GM12878 (cell line): ENCODE measurements around the gene SBNO1. TPM values are rescaled to one million over a fixed set of nuclear protein-coding genes. Genes with fewer than 3 reads are reported as not detected.

ENCODE experiments used
- ATAC-seq: fragments of 200-7000 bp; cut with Tn5 transposase; 3 replicates; pipeline ENCODE4 v1.9.1; 2020; ENCODE audit warnings: mild to moderate bottlenecking, moderate library complexity
- BruUV-seq: library from RNA; stranded (reverse); fragments of 400-500 nt; replicated peaks from 2 replicates; lab custom pipeline; 2021; lab: Mats Ljungman, UMichigan
- CTCF ChIA-PET: fragments of 300-600 bp; sonication (Branson Sonifier 250); formaldehyde crosslinking; extraction: SDS; loops from one replicate; lab custom pipeline; 2021; ENCODE audit warnings: inconsistent platforms; lab: Yijun Ruan, JAX
- POLR2A ChIA-PET: fragments of 350-600 bp; formaldehyde crosslinking; extraction: SDS; loops from one replicate; lab custom pipeline; 2021; ENCODE audit warnings: inconsistent platforms; lab: Charles Lee
- RAD21 ChIA-PET: fragments of 300-600 bp; sonication (Branson Sonifier 250); formaldehyde crosslinking; loops from one replicate; lab custom pipeline; 2023; ENCODE audit warnings: antibody characterized with exemption; ENCODE audit not compliant: unreplicated experiment; lab: Charles Lee
- SMC1A ChIA-PET: fragments of 300-600 bp; sonication (Branson Sonifier 250); formaldehyde crosslinking; loops from one replicate; lab custom pipeline; 2023; ENCODE audit not compliant: unreplicated experiment, uncharacterized antibody; lab: Charles Lee
- DNase-seq: peaks from one replicate; pipeline ENCODE4 v3.0.0-alpha.2; 2011; ENCODE audit warnings: low read depth, low spot score
- FAIRE-seq: peaks from 3 replicates; lab custom pipeline; 2011; peaks lifted over from hg19 to GRCh38; lab: Jason Lieb, UNC
- H2AFZ ChIP-seq: 2 replicates; pipeline ENCODE4 v1.6.0; 2011; ENCODE audit warnings: low read depth, low read length, control low read depth; ENCODE audit not compliant: control insufficient read depth
- H3K27ac ChIP-seq: 2 replicates; pipeline ENCODE4 v1.5.1; 2011; ENCODE audit warnings: control low read depth; ENCODE audit not compliant: control insufficient read depth, insufficient read depth
- H3K27me3 ChIP-seq, 2 experiments: replicated peaks in 1 of 2; 2 replicates each; pipeline versions ENCODE4 v1.6.0 to v1.6.1; 2011; ENCODE audit warnings: low read length in 1 of 2; ENCODE audit not compliant: control insufficient read depth in 2 of 2, insufficient read depth in 2 of 2
- H3K36me3 ChIP-seq, 2 experiments: 2 replicates each; pipeline ENCODE4 v1.5.1; 2011; ENCODE audit warnings: low read length in 1 of 2; ENCODE audit not compliant: control insufficient read depth in 2 of 2, insufficient read depth in 2 of 2
- H3K4me1 ChIP-seq: 2 replicates; pipeline ENCODE4 v1.6.1; 2011; ENCODE audit warnings: mild to moderate bottlenecking, low read length, moderate library complexity, mixed read lengths; ENCODE audit not compliant: control insufficient read depth, insufficient read depth
- H3K4me2 ChIP-seq: 2 replicates; pipeline ENCODE4 v1.6.0; 2011; ENCODE audit warnings: control low read depth; ENCODE audit not compliant: control insufficient read depth, insufficient read depth
- H3K4me3 ChIP-seq: fragments of 200-600 bp; sonication (generic); 2 replicates; pipeline ENCODE4 v1.5.1; 2016
- H3K79me2 ChIP-seq: 2 replicates; pipeline ENCODE4 v1.6.0; 2011; ENCODE audit warnings: low read length; ENCODE audit not compliant: control insufficient read depth, insufficient read depth
- H3K9ac ChIP-seq: 2 replicates; pipeline ENCODE4 v1.8.0; 2011; ENCODE audit warnings: low read length, control low read depth, mixed read lengths; ENCODE audit not compliant: control insufficient read depth, insufficient read depth
- H3K9me3 ChIP-seq: replicated peaks from 3 replicates; pipeline ENCODE4 v1.5.1; 2011; ENCODE audit warnings: mild to moderate bottlenecking, low read length; ENCODE audit not compliant: control insufficient read depth, insufficient read depth
- H4K20me1 ChIP-seq: 2 replicates; pipeline ENCODE4 v1.6.0; 2011; ENCODE audit not compliant: control insufficient read depth, insufficient read depth
- CBFB ChIP-seq: IDR thresholded peaks from 2 replicates; pipeline ENCODE4 v1.6.1; 2016; ENCODE audit warnings: antibody characterized with exemption, low read depth
- FOS ChIP-seq: IDR thresholded peaks from 3 replicates; pipeline ENCODE4 v1.6.1; 2011; ENCODE audit warnings: borderline replicate concordance; ENCODE audit not compliant: insufficient read length; ENCODE audit errors: extremely low read depth
- HDAC6 ChIP-seq: fragments of 200-600 bp; sonication (generic); IDR thresholded peaks from one replicate; pipeline ENCODE4 v1.8.0; 2017; ENCODE audit warnings: antibody characterized with exemption; ENCODE audit not compliant: unreplicated experiment
- JUNB ChIP-seq: IDR thresholded peaks from 2 replicates; pipeline ENCODE4 v1.6.1; 2016; ENCODE audit warnings: antibody characterized with exemption, mild to moderate bottlenecking
- KLF5 ChIP-seq: fragments of 450-650 bp; IDR thresholded peaks from 2 replicates; pipeline ENCODE4 v1.6.1; 2014; ENCODE audit warnings: mild to moderate bottlenecking; ENCODE audit not compliant: partially characterized antibody
- MXI1 ChIP-seq: fragments of 150-350 bp; IDR thresholded peaks from 2 replicates; pipeline ENCODE4 v1.6.1; 2011; ENCODE audit warnings: low read depth, mild to moderate bottlenecking, inconsistent platforms, low read length, improper control_type of control experiment
- NR2C1 ChIP-seq: fragments of 450-650 bp; IDR thresholded peaks from 2 replicates; pipeline ENCODE4 v1.6.1; 2017; ENCODE audit warnings: antibody characterized with exemption, mild to moderate bottlenecking, moderate library complexity
- NRF1 ChIP-seq: conservative IDR thresholded peaks from 2 replicates; pipeline ENCODE4 v1.6.1; 2011; ENCODE audit warnings: mild to moderate bottlenecking, low read depth, low read length, improper control_type of control experiment
- POLR2AphosphoS5 ChIP-seq: IDR thresholded peaks from 2 replicates; pipeline ENCODE4 v1.6.1; 2011; ENCODE audit warnings: mild to moderate bottlenecking, low read length, inconsistent platforms
- SREBF2 ChIP-seq: IDR thresholded peaks from 2 replicates; pipeline ENCODE4 v1.6.1; 2012; ENCODE audit warnings: mild to moderate bottlenecking, low read length
- SUZ12 ChIP-seq: fragments of 200-600 bp; sonication (generic); IDR thresholded peaks from one replicate; pipeline ENCODE4 v1.6.1; 2018; ENCODE audit warnings: antibody characterized with exemption, mild to moderate bottlenecking; ENCODE audit not compliant: unreplicated experiment
- TARDBP ChIP-seq: IDR thresholded peaks from 2 replicates; pipeline ENCODE4 v1.6.1; 2016; ENCODE audit warnings: borderline replicate concordance
- TCF3 ChIP-seq: IDR thresholded peaks from 2 replicates; pipeline ENCODE4 v1.6.1; 2012; ENCODE audit warnings: low read depth, mild to moderate bottlenecking, low read length, borderline replicate concordance; ENCODE audit not compliant: insufficient read depth
- ZNF274 ChIP-seq: IDR thresholded peaks from one replicate; pipeline ENCODE4 v1.8.0; 2011; ENCODE audit not compliant: insufficient read length, insufficient read depth
- WGBS: methylation state at CpG from one replicate; pipeline ENCODE4 v1.1.6; 2016; ENCODE audit warnings: low lambda C conversion rate; ENCODE audit not compliant: insufficient replicate concordance, insufficient coverage; ENCODE audit errors: missing lambda C conversion rate; 5-methylcytosine and 5-hydroxymethylcytosine counted together
- in situ Hi-C: fragments of 300-500 bp; cut with MboI; formaldehyde crosslinking; loops from 9 replicates; pipeline ENCODE4 v1.14.3; 2018; ENCODE audit warnings: mixed read lengths
- intact Hi-C: fragments of 100-400 bp; cut with micrococcal nuclease; formaldehyde crosslinking; loops from one replicate; pipeline ENCODE4 v1.14.2; 2022; ENCODE audit not compliant: unreplicated experiment
- polyA plus RNA-seq, 11 experiments: library from polyadenylated mRNA; depleted of rRNA in 4 of 11; unstranded in 6 of 11; stranded (reverse) in 5 of 11; fragments of >200 nt; fragmentation: Nextera tagmentation in 4 of 11; fragmentation: Illumina TruSeq in 1 of 11; extraction: Ambion mirVana in 4 of 11; extraction: Trizol in 1 of 11; gene quantifications; 1 replicate in 1 of 11; 2 replicates in 10 of 11; pipeline versions ENCODE4 v1.2.1 to v1.2.3, GENCODE V29; 2011 to 2016; ENCODE audit warnings: inconsistent platforms in 2 of 11, missing spikeins in 2 of 11, low read depth in 1 of 11
- total RNA-seq, 4 experiments: library from RNA; depleted of rRNA in 3 of 4; stranded (reverse); fragments of >200 nt in 3 of 4; fragmentation: Illumina TruSeq in 1 of 4; extraction: Trizol in 1 of 4; gene quantifications; 2 replicates each; pipeline versions ENCODE4 v1.2.1 to v1.2.3, GENCODE V29; 2013 to 2021
- TF ChIP-seq, protein P1 (sequence below): IDR thresholded peaks from 2 replicates; pipeline ENCODE4 v1.6.1; 2012; ENCODE audit warnings: low read length, inconsistent platforms
- TF ChIP-seq, protein P2 (sequence below): IDR thresholded peaks from 2 replicates; pipeline ENCODE4 v1.6.1; 2012; ENCODE audit warnings: low read depth, low read length, improper control_type of control experiment
- TF ChIP-seq, protein P3 (sequence below): fragments of 450-650 bp; formaldehyde crosslinking; IDR thresholded peaks from 2 replicates; pipeline ENCODE4 v1.4.0; 2020; ENCODE audit warnings: mild to moderate bottlenecking, moderate library complexity

The SBNO1 gene
- total and polyA plus RNA-seq, 10 of the 15 experiments (the other 5 are each of a cell fraction or from before 2014, with no cell fraction given): 7.5 to 39.7 (median 20.9) TPM

DNA sequence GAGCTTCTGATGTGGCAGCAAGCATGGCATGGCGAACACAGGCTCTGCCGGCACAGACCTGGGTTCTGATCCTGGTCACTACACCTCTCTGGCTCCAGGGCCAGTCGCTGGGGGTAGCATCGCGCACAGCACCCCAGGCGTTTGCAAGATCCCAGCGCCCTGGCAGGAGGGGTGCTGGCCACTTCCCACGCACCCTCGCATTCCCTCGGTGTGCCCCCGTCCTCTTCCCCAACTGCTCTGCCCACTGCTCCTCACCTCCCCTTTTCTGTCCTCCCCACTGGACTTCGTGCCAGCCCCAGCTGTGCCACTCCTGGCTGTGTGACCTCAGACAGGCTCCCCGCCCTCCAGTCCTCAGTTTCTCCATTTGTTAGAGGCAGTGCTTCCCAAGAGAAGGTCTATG, 95.8 kb downstream of the SBNO1 start:
- no peaks in the 10 kb centered on the region; a peak in 1 of 4 replicates for H3K36me3 ChIP-seq
- H3K27ac ChIP-seq: 0 out of 2 replicates have a peak overlapping the region, but pooled peaks have one; percentile 50
- ChIA-PET CTCF (interaction anchor here (1.3 to 2.1 kb wide), 3 partner anchors 17 to 314 kb away, joined by 4 to 9 read pairs (median 8); no protein-coding TSS in a partner anchor), RAD21 (no interaction called here), POLR2A (interaction anchor here (0.8 to 1.8 kb wide), 2 partner anchors 305 to 353 kb away, joined by 5 read pairs; no protein-coding TSS in a partner anchor), SMC1A (interaction anchor here (0.7 kb wide), 1 partner anchor 200 kb away, joined by 3 read pairs; no protein-coding TSS in a partner anchor)
- DNase-seq (no peak), FAIRE-seq (peak; percentile 18), ATAC-seq (no peak)
- H3K4me1 ChIP-seq: peaks cover 17% of the 10 kb centered on the region
- H4K20me1 ChIP-seq: no peaks in the 10 kb centered on the region
- H3K4me2 ChIP-seq: peak overlapping the region; percentile 84
- no peaks in the 10 kb centered on the region for H3K9me3 ChIP-seq
- intact Hi-C loops: no loop called here
- H3K27me3 ChIP-seq: no peaks in the 10 kb centered on the region
- H3K79me2 ChIP-seq: peaks cover 27% of the 10 kb centered on the region
- no peak for TF ChIP-seq TCF3
- no peak for TF ChIP-seq ZNF274
- no peak for TF ChIP-seq POLR2AphosphoS5
- no peak for TF ChIP-seq SREBF2
- TF ChIP-seq KLF5: no peak
- no peak for TF ChIP-seq HDAC6
- TF ChIP-seq NR2C1: no peak
- no peak for TF ChIP-seq SUZ12
- TF ChIP-seq TARDBP: no peak
- TF ChIP-seq FOS: no peak
- TF ChIP-seq, protein P1, sequence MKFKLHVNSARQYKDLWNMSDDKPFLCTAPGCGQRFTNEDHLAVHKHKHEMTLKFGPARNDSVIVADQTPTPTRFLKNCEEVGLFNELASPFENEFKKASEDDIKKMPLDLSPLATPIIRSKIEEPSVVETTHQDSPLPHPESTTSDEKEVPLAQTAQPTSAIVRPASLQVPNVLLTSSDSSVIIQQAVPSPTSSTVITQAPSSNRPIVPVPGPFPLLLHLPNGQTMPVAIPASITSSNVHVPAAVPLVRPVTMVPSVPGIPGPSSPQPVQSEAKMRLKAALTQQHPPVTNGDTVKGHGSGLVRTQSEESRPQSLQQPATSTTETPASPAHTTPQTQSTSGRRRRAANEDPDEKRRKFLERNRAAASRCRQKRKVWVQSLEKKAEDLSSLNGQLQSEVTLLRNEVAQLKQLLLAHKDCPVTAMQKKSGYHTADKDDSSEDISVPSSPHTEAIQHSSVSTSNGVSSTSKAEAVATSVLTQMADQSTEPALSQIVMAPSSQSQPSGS: no peak
- no peak for TF ChIP-seq NRF1
- TF ChIP-seq, protein P2, sequence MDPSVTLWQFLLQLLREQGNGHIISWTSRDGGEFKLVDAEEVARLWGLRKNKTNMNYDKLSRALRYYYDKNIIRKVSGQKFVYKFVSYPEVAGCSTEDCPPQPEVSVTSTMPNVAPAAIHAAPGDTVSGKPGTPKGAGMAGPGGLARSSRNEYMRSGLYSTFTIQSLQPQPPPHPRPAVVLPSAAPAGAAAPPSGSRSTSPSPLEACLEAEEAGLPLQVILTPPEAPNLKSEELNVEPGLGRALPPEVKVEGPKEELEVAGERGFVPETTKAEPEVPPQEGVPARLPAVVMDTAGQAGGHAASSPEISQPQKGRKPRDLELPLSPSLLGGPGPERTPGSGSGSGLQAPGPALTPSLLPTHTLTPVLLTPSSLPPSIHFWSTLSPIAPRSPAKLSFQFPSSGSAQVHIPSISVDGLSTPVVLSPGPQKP: no peak
- TF ChIP-seq, protein P3, sequence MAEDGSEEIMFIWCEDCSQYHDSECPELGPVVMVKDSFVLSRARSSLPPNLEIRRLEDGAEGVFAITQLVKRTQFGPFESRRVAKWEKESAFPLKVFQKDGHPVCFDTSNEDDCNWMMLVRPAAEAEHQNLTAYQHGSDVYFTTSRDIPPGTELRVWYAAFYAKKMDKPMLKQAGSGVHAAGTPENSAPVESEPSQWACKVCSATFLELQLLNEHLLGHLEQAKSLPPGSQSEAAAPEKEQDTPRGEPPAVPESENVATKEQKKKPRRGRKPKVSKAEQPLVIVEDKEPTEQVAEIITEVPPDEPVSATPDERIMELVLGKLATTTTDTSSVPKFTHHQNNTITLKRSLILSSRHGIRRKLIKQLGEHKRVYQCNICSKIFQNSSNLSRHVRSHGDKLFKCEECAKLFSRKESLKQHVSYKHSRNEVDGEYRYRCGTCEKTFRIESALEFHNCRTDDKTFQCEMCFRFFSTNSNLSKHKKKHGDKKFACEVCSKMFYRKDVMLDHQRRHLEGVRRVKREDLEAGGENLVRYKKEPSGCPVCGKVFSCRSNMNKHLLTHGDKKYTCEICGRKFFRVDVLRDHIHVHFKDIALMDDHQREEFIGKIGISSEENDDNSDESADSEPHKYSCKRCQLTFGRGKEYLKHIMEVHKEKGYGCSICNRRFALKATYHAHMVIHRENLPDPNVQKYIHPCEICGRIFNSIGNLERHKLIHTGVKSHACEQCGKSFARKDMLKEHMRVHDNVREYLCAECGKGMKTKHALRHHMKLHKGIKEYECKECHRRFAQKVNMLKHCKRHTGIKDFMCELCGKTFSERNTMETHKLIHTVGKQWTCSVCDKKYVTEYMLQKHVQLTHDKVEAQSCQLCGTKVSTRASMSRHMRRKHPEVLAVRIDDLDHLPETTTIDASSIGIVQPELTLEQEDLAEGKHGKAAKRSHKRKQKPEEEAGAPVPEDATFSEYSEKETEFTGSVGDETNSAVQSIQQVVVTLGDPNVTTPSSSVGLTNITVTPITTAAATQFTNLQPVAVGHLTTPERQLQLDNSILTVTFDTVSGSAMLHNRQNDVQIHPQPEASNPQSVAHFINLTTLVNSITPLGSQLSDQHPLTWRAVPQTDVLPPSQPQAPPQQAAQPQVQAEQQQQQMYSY (CRISPR knock-in tag): no peak
- no peak for TF ChIP-seq CBFB
- no peak for TF ChIP-seq JUNB
- TF ChIP-seq MXI1: no peak
- peak overlapping the region; percentile 86 for H2AFZ ChIP-seq
- 81% methylated on average over 13 of the region's 13 CpGs for WGBS
- in situ Hi-C loops: loop anchor here (5.0 kb wide), 1 partner anchor 313 kb away; the partner anchor contains the start of gene TMED2
- BruUV-seq: no TSS peak
- H3K9ac ChIP-seq: peak overlapping the region; percentile 42
- peak overlapping the region; percentile 95 for H3K4me3 ChIP-seq
